MM.1S (cell line): Measurements from ENCODE around the gene SKIC2.

Experiments used
- EZH2phosphoT487 ChIP-seq: fragments of 300-600 bp; sonication (generic); IDR thresholded peaks from 2 replicates; pipeline ENCODE4 v1.6.1; 2018; ENCODE audit warnings: antibody characterized with exemption, low read length
- TF ChIP-seq, protein P1 (sequence below): fragments of 300-600 bp; sonication (generic); IDR thresholded peaks from 2 replicates; pipeline ENCODE4 v1.5.1; 2016; ENCODE audit warnings: antibody characterized with exemption, low read length, mixed read lengths

DNA sequence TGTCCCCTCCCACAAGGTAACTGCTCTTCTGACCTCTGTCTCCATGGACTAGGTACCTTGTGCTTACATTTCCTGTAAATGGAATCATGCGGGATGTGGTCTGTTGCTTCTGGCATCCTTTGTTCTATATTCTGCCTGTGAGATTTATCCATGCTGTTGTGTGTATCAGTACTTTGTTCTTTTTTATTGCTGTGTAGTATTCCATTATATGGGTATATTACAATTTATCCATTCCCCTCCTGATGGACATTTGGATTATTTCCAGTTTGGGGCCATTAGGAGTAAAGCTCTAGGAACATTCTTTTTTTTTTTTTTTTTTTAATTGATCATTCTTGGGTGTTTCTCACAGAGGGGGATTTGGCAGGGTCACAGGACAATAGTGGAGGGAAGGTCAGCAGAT lies 28.0 kb upstream of the SKIC2 start:
- TF ChIP-seq, protein P1, sequence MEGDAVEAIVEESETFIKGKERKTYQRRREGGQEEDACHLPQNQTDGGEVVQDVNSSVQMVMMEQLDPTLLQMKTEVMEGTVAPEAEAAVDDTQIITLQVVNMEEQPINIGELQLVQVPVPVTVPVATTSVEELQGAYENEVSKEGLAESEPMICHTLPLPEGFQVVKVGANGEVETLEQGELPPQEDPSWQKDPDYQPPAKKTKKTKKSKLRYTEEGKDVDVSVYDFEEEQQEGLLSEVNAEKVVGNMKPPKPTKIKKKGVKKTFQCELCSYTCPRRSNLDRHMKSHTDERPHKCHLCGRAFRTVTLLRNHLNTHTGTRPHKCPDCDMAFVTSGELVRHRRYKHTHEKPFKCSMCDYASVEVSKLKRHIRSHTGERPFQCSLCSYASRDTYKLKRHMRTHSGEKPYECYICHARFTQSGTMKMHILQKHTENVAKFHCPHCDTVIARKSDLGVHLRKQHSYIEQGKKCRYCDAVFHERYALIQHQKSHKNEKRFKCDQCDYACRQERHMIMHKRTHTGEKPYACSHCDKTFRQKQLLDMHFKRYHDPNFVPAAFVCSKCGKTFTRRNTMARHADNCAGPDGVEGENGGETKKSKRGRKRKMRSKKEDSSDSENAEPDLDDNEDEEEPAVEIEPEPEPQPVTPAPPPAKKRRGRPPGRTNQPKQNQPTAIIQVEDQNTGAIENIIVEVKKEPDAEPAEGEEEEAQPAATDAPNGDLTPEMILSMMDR = no peak
- no peak for TF ChIP-seq EZH2phosphoT487
